GM12875 (cell line): ENCODE results near the gene PSMB2.
"Not testable (repeated sequence)": the region's sequence is repeated elsewhere in the genome, so short reads cannot be mapped to it uniquely, and the experiment has no call there.

Source experiments
- H3K4me3 ChIP-seq: one replicate; pipeline ENCODE4 v1.5.1; 2011; ENCODE audit warnings: low read depth, low read length, control low read depth
- CTCF ChIP-seq: IDR thresholded peaks from 2 replicates; pipeline ENCODE4 v1.5.1; 2011; ENCODE audit warnings: low read depth, mild to moderate bottlenecking, control low read depth, inconsistent platforms, low read length, moderate library complexity, borderline replicate concordance; ENCODE audit not compliant: insufficient read depth

PSMB2 gene

GRCh38 chr1:35588197-35588910 lies 53.0 kb downstream of the PSMB2 start:
- no peak for TF ChIP-seq CTCF
- no peak overlapping the region for H3K4me3 ChIP-seq

GRCh38 chr1:35587736-35588135 lies 53.6 kb downstream of the PSMB2 start:
- no peak for TF ChIP-seq CTCF
- no peak overlapping the region for H3K4me3 ChIP-seq

GRCh38 chr1:35586808-35587207 lies 54.5 kb downstream of the PSMB2 start:
- no peak overlapping the region for H3K4me3 ChIP-seq

DNA sequence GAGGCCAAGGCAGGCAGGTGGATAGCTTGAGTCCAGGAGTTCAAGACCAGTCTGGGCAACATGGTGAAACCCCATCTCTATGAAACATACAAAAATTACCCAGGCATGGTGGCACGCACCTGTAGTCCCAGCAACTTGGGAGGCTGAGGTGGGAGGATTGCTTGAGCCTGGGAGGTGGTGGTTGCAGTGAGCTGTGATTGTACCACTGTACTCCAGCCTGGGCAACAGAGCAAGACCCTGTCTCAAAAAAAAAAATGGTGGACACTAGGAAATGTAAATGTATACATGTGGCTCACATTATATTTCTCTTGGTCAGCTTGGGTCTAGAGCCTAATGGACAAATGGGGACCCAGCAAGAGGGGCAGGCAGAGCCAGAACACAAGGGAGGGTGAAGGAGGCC lies 55.5 kb downstream of the PSMB2 start:
- H3K4me3 ChIP-seq = not testable (repeated sequence)

More at GRCh38 chr1:35586808-35587207, 54.5 kb downstream of the PSMB2 start:
- TF ChIP-seq CTCF = no peak

DNA sequence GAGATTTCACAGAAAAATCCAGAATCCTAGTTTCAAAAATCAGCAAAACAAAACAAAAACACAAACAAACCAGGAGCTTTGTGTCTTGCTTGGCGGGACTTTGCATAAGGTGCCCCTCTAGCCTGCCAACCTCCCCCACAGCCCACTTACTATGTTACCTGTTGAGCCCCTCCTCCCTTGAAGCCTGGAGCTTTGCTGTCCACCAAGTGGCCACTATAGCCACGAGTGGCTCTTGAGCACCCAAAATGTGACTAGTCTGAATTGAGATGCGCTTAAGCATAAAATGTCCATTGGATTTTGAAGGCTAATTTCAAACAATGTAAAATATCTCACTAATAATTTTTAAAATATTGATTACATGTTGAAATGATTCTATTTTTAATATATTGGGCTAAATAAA lies 56.0 kb downstream of the PSMB2 start:
- no peak overlapping the region for H3K4me3 ChIP-seq
- TF ChIP-seq CTCF = no peak

DNA sequence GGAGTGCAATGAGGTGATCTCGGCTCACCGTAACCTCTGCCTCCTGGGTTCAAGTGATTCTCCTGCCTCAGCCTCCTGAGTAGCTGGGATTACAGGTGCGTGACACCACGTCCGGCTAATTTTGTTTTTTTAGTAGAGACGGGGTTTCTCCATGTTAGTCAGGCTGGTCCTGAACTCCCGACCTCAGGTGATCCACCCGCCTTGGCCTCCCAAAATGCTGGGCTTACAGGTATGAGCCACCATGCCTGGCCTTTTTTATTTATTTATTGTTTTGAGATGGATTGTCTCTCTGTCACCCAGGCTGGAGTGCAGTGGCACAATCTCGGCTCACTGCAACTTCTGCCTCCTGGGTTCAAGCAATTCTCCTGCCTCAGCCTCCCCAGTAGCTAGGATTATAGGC lies 59.7 kb downstream of the PSMB2 start:
- not testable (repeated sequence) for H3K4me3 ChIP-seq

- H3K4me3 ChIP-seq = no peak overlapping the region
- no peak for TF ChIP-seq CTCF
Measured at GRCh38 chr1:35580949-35581388, 60.4 kb downstream of the PSMB2 start.

GRCh38 chr1:35577071-35577998 lies 64.0 kb downstream of the PSMB2 start:
- no peak for TF ChIP-seq CTCF
- H3K4me3 ChIP-seq = peak overlapping the region; percentile 54

DNA sequence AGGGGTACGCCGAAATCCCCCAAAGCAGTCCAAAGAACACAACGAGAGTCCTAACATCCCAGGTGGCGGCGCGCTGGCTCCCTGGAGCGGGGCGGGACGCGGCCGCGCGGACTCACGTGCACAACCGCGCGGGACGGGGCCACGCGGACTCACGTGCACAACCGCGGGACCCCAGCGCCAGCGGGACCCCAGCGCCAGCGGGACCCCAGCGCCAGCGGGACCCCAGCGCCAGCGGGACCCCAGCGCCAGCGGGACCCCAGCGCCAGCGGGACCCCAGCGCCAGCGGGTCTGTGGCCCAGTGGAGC lies 64.6 kb downstream of the PSMB2 start:
- not testable (repeated sequence) for H3K4me3 ChIP-seq
